GM18867 (cell line): ENCODE measurements around the gene FASN.
"Not testable (repeated sequence)": the region's sequence is repeated elsewhere in the genome, so short reads cannot be mapped to it uniquely, and the experiment has no call there.

Experiments
- ATAC-seq: cut with Tn5 transposase; IDR thresholded peaks from one replicate; pipeline ENCODE4 v1.9.1; 2021; ENCODE audit warnings: mild to moderate bottlenecking, moderate library complexity; ENCODE audit not compliant: unreplicated experiment

Gene FASN

DNA sequence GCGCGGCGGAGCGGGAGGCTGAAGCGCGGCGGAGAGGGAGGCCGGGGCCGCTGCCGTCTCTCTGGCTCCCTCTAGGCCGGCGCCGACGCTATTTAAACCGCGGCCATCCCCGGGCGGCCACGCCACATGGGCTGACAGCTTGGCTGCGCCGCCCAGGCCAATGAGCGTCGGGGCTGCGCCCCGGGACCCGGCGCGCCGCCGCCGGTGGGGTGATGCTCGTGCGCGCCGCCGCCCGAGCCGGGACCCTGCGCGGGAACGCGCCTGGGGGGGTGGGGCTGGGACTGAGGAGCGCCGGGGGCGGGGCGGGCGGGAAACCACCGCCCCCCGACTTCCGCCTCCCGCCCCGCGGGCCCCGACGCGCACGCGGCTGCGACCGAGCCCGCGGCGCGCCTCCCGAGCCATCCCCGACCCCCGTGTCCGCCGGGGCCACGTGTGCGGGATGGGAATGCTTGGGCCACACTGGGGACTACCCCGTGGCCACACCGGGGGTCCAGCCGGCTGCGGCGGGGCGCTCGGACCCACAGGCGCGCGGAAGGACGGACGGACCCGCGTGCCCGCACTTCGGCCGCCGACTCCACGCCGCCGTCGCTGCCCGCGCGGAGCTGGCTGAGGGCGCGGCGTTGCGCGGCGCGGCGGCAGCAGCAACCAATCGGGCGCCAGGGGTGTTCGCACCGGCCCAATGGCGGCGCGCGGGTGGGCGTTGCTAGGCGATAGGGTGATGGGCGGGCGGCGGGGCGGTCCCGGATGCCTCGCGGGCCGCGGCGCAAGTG lies at the start of gene FASN:
Gene FASN, minus strand, starts transcription at position 68 of the 770 bp plus-strand sequence. CDS start 1,791 bp downstream, outside the sequence.
- ATAC-seq = peak; percentile 67

DNA sequence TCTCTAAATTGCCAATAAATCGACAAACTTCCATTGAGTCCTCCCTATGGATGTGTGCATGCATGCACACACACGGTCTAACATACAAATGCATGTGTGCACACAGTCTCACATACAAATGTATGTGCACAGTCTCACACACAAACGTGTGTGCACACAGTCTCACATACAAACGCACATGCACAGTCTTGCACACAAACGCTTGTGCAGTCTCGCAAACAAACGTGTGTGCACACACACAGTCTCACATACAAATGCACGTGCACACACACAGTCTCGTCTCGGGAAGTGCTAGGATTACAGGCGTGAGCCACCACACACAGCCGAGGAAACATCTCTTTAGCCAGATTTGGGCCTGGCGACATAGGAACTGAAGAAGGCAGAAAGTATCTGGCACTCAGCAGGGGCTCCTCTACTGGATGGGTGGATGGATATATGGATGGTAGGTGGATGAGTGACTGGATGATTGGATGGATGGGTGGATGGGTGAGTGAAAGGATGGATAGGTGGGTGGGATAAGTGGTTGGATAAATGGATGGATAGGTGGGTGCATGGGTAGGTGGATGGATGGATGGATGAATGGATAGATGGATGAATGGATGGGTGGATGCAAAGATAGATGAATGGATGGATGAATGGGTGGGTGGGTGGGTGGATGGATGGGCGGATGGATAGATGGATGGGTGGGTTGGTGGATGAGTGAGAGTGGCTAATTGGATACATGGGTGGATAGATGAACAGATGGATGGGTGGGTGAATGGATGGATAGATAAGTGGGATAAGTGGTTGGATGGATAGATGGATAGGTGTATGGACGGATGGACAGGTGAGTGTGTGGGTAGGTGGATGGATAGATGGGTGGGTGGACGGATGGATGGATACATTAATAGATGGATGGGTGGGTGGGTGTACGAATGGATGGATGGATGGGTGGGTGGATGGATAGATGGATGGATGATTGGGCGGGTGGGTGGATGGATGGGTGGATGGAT lies 48.9 kb upstream of the FASN start:
- no peak for ATAC-seq

DNA sequence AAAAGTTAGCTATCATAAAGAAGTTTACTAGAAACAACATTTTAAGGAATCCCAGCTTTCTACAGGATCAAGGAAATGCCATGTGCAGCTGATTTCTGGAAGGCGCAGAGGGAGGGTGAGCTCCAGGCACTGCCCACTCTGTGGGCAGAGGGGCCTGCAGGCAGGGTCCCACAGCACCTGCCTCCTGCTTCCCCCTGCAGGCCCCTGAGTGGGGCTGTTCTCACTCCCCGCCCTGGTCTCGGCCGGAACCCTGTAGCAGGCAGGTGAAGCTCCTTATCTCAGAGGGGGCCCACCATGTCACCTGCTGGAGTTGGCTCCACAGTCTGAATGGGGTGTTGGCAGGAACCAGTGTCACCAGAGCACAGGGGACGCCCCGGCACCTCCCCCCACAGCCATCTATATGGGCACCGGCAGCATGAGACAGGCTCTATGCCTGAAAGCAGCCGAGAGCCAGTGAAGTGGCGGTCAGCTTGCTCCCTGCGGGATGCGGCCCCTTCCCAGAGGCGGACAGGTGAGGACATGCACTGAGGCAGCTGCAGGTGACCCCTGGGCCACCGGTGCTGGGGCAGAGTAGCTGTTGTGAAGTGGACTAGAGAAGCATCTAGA lies 47.6 kb upstream of the FASN start:
- no peak for ATAC-seq

DNA sequence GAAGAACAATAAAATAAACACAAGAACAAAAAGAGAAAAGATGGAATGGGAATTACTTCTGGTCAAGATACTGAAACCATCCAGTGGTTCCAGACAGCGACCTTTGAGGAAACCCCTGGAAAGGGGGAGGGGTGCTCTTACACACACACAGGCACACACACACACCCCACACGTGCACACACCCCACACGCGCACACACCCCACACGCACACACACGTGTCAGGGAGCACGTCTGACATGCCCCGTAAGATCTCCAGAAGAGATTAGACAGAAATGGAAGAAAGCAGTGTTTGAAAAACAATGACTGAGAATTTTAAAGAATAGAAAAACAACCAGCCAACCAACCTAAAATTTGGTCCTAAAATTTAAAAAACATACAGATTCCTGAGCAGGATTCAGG lies 45.3 kb upstream of the FASN start:
- no peak for ATAC-seq

DNA sequence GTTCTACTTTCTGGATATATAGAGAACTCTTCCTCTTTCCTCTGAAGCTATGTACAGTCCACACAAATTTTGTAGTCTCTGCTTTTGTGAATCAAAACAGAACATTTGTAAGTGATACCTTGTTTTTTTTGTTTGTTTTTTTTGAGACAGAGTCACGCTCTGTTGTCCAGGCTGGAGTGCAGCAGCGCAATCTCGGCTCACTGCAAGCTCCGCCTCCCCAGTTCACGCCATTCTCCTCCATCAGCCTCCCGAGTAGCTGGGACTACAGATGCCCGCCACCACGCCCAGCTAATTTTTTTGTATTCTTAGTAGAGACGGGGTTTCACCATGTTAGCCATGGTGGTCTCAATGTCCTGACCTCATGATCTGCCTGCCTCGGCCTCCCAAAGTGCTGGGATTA lies 41.9 kb upstream of the FASN start:
- ATAC-seq = not testable (repeated sequence)

DNA sequence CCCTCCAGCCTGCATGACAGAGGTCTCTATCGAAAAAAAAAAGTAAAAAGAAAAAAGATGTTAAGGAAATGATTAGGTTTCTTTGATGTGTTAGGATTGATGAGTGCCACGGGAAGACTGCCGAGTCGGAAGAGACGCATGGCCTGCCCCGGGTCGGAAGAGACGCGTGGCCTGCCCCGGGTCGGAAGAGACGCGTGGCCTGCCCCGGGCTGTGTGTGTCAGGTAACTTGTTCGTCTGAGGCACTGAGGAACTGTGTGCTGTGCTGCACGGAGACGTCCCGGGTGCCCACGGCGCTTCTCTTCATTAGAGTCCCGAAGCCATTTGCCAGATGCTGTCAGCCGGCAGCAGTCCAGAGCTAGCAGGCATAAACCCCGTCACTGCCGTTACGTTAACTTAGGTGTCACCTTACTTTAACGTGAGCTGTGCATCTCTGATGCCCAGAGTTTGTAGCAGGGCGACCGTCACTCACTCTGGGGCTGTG lies 40.5 kb upstream of the FASN start:
- ATAC-seq = no peak

DNA sequence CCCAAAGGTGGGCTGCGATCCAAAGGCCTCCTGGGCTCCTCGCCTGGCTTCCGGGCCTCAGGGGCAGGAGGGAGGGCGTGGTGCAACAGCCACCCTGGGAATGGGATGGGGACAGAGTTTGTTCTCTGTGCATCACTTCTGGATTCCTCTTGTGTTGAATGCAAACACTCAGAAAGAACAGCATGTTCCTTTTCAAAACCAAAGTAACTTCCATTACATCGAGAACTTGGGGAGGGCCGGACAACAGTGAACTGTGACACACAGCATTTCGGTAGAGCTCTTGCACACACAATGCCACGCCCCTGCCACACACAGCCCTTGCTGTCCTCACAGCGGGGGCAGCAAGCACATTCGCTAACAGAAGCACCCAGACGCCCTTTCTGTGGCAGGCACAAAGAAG lies 36.1 kb upstream of the FASN start:
- no peak for ATAC-seq

DNA sequence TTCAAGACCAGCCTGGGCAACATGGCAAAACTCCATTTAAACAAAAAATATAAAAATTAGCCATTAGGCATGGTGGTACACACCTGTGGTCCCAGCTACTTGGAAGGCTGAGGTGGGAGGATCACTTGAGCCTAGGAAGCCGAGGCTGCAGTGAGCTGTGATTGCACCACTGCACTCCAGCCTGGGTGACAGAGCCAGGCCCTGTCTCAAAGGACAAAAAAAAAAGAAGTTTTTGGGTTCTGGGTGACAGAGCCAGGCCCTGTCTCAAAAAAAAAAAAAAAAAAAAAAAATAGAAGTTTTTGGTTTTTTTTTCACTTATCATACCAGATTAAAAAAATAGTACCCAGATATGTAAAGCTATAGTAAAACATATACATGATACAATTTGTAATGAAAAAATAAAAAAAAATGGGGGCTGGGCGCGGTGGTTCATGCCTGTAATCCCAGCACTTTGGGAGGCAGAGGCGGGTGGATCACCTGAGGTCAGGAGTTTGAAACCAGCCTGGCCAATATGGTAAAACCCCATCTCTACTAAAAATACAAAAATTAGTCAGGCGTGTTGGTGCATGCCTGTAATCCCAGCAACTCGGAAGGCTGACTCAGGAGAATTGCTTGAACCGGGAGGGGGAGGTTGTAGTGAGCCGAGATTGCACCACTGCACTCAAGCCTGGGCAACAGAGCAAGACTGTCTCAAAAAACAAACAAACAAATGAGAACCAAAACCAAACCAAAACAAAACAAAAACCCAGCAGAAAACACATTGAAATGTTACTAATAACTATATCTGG lies 35.3 kb upstream of the FASN start:
- ATAC-seq = not testable (repeated sequence)

DNA sequence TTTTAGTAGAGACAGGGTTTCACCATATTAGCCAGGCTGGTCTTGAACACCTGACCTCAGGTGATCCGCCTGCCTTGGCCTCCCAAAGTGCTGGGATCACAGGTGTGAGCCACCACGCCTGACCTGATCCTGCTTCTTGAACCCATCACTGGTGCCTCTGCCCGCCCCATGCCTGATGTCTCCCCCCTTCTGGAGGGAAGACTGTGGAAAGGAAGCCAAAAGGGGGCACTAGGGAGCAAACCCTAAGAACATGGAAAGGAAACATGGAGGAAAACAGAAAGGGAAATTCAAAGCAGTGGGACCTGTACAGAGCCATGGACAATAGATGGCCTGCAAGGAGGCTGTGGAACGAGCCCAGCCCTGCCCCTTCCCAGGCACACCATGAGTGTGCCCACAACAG lies 31.1 kb upstream of the FASN start:
- no peak for ATAC-seq

DNA sequence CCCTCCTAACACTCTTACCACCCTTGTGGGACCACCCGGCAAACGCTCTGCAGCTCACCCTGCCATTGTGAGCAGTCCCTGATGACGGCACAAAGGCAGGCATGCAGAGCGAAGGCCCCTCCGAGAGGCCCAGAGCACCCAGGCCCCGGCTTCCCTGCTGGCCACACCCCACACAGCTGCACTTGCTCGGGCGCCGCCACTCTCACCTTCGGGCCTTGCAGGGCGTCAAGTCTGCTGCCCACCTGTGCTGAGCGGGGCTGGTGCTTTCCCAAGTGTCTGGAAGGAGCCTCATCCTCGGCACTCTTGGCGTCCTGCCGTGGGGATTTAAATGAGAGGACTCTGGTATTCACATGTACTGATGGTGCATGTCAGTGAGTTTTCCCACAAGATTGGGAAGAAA lies 30.3 kb upstream of the FASN start:
- no peak for ATAC-seq

DNA sequence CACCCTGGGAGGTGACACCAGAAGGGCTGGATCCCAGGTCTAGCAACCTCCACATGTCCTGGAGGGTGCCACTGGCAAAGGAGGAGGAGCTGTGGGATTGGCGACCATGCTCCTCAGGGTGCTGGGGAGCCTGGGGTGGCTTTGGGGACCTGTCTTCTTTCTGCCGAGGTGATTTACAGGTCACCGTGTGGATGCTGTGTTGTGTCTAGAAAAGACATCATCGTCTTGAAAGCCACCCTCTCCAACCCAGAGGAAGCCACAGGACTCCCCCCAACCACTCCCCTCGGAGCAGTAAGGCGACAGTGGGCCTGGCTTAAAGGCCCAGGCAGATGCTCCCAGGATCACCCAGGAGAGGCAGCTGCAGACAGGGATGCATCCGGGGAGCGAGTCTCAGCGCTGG lies 29.7 kb upstream of the FASN start:
- no peak for ATAC-seq

DNA sequence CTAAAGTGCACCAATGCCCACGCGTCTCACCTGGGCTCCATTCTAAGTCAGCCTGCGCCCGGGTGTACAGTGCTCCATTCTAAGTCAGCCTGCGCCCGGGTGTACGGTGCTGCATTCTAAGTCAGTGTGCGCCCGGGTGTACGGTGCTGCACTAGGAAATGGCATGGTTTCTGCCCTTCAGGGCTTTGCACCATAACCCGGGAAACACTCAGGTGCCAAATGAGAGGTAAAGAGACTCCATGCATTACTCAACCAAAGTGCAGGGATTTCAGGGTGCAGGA lies 29.2 kb upstream of the FASN start:
- no peak for ATAC-seq

DNA sequence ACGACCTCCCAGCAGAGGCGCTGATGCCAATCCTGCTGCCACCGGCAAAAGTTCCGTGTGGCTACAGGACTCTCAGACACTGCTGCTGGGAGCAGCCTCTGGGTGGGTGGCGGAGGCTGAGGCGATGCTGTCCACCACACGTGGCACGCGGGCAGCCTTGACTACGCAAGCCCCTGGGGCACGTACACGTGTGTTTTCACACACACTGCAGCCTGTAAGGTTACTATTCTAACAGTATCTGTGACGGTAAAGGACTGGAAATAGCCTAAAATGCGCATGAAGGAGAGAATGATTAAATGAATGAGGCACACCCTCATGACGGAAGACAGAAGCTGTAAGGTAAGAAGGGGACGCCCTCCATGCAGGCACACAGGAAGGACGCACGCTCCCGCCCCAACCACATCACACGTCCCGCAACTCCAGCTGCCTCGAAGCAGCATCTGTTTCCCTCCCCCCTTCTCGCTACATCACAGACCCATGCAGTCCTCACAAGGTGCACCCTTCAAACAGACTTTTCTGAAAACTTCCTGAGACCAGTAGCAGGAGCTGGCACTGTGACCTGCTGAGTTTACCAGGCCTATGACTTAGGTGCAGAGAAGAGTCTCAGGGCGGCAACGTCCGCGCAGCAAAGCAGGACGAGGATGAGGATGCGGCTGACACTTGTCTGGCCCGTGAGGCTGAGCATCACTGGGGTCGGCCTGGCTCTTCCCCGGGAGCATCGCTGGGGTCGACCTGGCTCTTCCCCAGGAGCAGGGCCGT lies 28.7 kb upstream of the FASN start:
- no peak for ATAC-seq

DNA sequence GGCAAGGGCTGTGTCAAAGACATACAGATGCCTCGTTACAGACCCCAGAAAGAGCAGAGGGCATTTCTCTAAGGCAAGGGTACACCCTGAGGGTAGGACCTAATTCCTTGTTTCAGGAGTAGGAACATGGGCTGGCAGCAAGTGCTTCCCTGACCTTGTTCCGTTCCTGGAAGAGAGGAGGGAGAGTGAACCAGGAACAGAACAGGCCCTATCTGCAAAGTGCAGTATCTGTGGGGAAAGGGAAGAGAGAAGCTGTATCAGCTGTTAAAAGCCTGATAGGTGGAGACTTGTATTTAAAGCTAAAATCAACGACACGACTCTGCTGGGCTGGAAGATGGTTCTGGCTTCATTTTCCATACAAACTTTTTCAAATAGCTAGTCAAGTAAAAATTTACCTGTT lies 26.1 kb upstream of the FASN start:
- ATAC-seq = no peak

DNA sequence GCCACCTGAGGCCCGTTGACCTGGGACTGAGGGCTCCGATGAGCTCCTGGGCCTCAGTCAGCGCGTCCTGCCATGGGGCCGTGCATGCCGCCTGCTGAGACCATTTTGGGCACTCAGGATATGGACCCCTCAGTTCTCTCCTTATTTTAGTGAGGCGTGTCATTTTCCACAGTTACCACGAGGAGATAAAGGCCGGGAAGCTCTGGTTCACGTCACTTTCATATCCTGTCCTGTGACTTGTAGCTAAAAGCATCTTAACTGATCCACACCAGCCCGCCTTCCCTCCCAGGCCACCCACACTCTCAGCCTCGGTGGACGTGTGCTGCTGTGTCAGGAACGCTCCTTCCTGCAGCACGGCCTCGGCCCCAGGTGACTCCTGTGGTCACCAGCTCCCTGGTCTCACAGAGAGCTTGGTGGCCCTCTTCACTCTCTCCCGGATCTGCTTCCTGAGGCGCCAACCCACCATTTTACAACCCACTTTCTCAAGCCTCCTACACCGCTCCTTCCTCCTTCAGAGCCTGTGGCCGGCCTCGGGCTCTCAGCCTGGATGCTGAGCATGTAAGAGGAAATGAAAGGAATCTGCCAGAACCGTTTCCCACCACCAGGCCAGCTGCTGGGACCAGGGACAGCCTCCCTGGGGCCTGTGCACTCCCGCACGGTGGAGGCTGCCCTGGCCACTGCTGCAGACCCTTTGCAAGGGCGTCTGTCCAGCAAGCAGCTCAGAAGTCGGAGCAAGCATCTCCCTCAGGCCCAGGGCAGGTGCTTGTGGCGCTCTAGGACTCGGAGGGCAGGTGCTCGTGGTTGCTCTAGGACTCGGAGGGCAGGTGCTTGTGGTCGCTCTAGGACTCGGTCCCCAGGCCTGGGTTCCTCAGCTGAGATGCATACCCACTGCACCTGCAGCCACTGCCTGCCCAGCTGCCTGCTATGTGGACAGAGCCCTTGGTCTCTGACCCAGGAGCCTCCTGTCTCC lies 23.9 kb upstream of the FASN start:
- ATAC-seq = no peak

DNA sequence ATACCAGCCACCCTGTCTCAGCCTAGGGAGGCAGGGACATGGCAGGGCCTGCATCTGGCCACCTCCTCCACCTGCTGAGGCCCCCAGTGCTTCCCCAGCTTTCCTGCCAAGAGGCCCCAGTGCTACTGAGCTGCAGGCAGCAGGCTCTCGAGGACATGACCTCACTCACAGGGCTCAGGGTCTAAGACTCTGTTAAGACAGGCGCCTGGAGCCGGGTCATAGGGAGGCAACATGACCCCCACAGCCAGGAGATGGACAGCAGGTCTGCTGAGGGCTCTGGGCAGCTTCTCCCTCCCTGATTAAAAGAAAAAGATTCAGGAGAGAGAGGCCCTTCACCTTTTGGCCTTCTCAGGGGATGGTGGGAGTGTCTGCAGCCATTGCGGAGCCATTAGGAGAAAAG lies 23.2 kb upstream of the FASN start:
- ATAC-seq = no peak

DNA sequence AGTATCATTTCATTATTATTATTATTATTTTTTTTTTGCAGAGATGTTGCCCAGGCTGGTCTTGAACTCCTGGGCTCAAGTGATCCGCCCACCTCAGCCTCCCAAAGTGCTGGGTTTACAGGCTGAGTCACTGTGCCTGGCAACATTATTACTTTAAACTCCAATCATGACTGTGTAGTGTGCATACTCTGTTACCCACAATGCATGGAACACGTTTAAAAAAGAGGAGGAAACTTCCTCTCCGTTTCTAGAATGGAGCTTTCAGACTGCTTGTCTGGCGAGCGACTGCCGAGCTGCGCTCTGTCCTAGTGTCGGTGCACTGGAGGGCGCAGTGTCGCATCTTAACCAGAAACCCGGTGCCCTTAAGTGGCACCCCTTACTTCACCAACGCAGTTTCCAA lies 22.1 kb upstream of the FASN start:
- ATAC-seq = no peak

DNA sequence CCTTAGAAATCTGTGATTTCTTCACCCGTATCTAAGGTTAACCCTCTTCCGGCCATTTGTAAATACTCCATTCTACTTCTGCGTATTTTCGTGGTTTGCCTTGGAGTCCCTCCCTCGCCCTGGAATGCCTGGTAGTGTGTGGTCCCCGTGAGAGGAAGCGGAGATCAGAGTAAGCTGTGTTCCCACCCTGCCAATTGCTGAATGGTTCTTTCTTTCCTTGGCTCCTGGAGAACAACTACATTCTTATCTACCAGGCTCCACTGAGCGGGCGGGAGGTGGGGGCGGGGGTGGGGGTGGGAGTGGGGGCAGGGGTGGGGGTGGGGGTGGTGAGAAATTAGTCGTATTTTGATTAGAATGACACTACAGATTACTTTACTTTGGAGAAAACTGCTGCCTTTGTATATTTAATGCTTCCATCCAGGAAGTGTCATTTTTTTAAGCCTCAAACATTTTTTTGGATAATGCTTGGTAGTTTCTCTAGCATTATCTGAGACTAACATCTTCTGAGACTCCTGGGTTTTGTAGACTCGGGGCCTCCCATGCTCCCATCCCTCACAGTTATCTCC lies 20.9 kb upstream of the FASN start:
- no peak for ATAC-seq
